Thyroid gland (tissue), 4 donors: ENCODE measurements around the gene XRCC3. TPM values are rescaled to one million over a fixed set of nuclear protein-coding genes. Genes with fewer than 3 reads are reported as not detected.

Experiments
- DNase-seq, 2 donors: peaks; one replicate each; pipeline ENCODE4 v3.0.0-alpha.2; 2019
- H3K27ac ChIP-seq, 3 donors: fragments of 200-600 bp; sonication (generic); 1 replicate in 2 of 3; 2 replicates in 1 of 3; pipeline ENCODE4 v1.5.1; 2016 to 2019; ENCODE audit warnings: mild to moderate bottlenecking in 1 of 3, moderate library complexity in 1 of 3
- H3K27me3 ChIP-seq: fragments of 200-600 bp; sonication (generic); one replicate; pipeline ENCODE4 v1.5.1; 2019
- H3K36me3 ChIP-seq, 2 donors: fragments of 200-600 bp; sonication (generic); one replicate each; pipeline ENCODE4 v1.5.1; 2016 to 2019
- H3K4me1 ChIP-seq, 2 donors: fragments of 200-600 bp; sonication (generic); one replicate each; pipeline ENCODE4 v1.5.1; 2017 to 2019
- H3K4me3 ChIP-seq, 3 donors: fragments of 200-600 bp; sonication (generic); replicated peaks in 1 of 3; 1 replicate in 2 of 3; 2 replicates in 1 of 3; pipeline ENCODE4 v1.5.1; 2016; ENCODE audit warnings: mild to moderate bottlenecking in 1 of 3
- H3K9me3 ChIP-seq: fragments of 200-600 bp; sonication (generic); one replicate; pipeline ENCODE4 v1.5.1; 2017
- POLR2A ChIP-seq, 2 donors: fragments of 450-650 bp; IDR thresholded peaks; one replicate each; pipeline ENCODE4 v1.6.1; 2017; ENCODE audit warnings: antibody characterized with exemption in 2 of 2, mild to moderate bottlenecking in 2 of 2, moderate library complexity in 1 of 2
- WGBS, 2 donors: methylation state at CpG; one replicate each; pipeline ENCODE4 v1.1.5; 2017; 5-methylcytosine and 5-hydroxymethylcytosine counted together
- intact Hi-C: fragments of 100-400 bp; cut with DNase I; formaldehyde crosslinking; loops from one replicate; pipeline ENCODE4 v1.15.1; 2023
- total RNA-seq, 4 donors: library from RNA; depleted of rRNA; stranded (reverse); fragments of >200 nt; gene quantifications; one replicate each; pipeline ENCODE4 v1.2.3, GENCODE V29; 2016
- TF ChIP-seq, protein P1 (sequence below), 6 experiments: fragments of 200-600 bp in 3 of 6; fragments of 450-650 bp in 3 of 6; sonication (generic) in 3 of 6; IDR thresholded peaks; one replicate each; pipeline ENCODE4 v1.5.1; 2016 to 2019; ENCODE audit warnings: antibody characterized with exemption in 6 of 6, mild to moderate bottlenecking in 2 of 6, inconsistent platforms in 1 of 6, moderate library complexity in 1 of 6

XRCC3 gene
- total RNA-seq, 4 donors from 2014 or later = 3.3 to 15.7 (median 7.9) TPM

DNA sequence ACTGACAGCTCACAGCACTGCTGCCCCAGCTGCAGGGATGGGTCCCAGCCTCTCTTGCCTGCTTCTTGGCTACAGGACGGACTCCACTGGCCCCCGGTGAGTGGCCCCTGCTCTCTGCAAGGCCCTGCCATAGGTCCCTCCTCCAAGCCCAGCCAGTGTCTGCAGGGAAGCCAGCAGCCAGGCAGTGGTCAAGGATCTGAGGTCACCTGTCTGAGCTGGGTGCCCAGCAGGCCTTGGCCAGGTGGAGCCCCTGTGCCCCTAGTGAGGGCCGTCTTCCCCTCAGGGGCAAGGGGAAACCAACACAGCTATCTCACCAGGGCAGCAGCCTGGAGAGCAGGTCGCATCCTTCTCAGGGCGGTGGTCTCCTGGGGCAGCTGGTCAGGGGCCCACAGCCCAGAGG, 13.2 kb downstream of the XRCC3 start:
- WGBS, 2 donors = 94 to 96% methylated on average over 4 to 5 of the region's 5 CpGs
- H3K27ac ChIP-seq = no peak overlapping the region
- TF ChIP-seq, protein P1, sequence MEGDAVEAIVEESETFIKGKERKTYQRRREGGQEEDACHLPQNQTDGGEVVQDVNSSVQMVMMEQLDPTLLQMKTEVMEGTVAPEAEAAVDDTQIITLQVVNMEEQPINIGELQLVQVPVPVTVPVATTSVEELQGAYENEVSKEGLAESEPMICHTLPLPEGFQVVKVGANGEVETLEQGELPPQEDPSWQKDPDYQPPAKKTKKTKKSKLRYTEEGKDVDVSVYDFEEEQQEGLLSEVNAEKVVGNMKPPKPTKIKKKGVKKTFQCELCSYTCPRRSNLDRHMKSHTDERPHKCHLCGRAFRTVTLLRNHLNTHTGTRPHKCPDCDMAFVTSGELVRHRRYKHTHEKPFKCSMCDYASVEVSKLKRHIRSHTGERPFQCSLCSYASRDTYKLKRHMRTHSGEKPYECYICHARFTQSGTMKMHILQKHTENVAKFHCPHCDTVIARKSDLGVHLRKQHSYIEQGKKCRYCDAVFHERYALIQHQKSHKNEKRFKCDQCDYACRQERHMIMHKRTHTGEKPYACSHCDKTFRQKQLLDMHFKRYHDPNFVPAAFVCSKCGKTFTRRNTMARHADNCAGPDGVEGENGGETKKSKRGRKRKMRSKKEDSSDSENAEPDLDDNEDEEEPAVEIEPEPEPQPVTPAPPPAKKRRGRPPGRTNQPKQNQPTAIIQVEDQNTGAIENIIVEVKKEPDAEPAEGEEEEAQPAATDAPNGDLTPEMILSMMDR (IDR thresholded peaks at IDR 0.05) = no peak
- no peak for TF ChIP-seq POLR2A (IDR thresholded peaks at IDR 0.05)
- no peak overlapping the region for H3K4me3 ChIP-seq
- H3K4me1 ChIP-seq = peaks cover 0 to 11% of the 10 kb centered on the region in 2 donors
- H3K9me3 ChIP-seq = no peaks in the 10 kb centered on the region
- no peaks in the 10 kb centered on the region for H3K27me3 ChIP-seq
- intact Hi-C loops = no loop called here
- DNase-seq = no peak
- H3K36me3 ChIP-seq = peaks cover 38 to 52% of the 10 kb centered on the region in 2 donors

DNA sequence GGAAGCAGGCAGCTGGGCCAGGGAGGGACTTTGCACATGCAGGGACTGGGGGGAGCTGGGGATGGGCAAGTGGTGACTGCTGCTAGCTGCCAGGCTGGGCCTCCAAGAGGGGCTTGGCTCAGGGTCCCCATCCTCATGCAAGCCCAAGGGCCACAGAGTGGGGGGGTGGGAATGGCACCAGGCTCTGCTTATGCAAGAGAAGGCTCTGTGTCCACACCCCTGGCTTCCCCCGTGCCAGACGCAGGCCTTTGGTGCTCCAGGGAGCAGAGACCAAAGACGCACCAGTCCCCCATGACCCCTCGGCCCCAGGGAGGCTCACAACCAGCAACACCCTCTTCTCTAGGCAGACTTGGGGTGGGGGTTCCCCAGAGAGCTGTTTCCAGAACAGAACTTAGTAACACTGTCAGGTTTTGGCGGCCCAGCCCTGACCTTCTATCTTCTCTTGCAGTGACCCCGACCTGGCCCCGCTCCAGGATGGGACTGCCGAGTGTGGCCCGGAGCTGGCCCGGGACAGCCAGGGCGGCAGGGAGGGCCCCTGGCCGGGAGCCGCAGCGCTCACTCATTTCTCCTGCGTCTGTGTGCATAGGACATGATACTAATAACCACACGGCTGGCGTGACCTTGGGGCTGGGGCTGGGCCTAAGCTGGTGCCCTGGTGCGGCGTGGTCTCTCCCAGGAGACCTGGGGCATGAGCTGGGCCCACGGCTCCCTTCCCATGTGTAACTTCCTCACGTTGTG, 14.3 kb downstream of the XRCC3 start:
- no peak overlapping the region for H3K27ac ChIP-seq
- no peaks in the 10 kb centered on the region for H3K27me3 ChIP-seq
- no peaks in the 10 kb centered on the region for H3K9me3 ChIP-seq
- intact Hi-C loops = no loop called here
- peaks cover 0 to 19% of the 10 kb centered on the region in 2 donors for H3K4me1 ChIP-seq
- no peak overlapping the region for H3K4me3 ChIP-seq
- TF ChIP-seq, protein P1 (IDR thresholded peaks at IDR 0.05) = no peak
- TF ChIP-seq POLR2A (IDR thresholded peaks at IDR 0.05) = no peak
- 83% methylated on average over 19 to 20 of the region's 21 CpGs for WGBS, 2 donors
- peaks cover 38 to 52% of the 10 kb centered on the region in 2 donors for H3K36me3 ChIP-seq
- DNase-seq = no peak

DNA sequence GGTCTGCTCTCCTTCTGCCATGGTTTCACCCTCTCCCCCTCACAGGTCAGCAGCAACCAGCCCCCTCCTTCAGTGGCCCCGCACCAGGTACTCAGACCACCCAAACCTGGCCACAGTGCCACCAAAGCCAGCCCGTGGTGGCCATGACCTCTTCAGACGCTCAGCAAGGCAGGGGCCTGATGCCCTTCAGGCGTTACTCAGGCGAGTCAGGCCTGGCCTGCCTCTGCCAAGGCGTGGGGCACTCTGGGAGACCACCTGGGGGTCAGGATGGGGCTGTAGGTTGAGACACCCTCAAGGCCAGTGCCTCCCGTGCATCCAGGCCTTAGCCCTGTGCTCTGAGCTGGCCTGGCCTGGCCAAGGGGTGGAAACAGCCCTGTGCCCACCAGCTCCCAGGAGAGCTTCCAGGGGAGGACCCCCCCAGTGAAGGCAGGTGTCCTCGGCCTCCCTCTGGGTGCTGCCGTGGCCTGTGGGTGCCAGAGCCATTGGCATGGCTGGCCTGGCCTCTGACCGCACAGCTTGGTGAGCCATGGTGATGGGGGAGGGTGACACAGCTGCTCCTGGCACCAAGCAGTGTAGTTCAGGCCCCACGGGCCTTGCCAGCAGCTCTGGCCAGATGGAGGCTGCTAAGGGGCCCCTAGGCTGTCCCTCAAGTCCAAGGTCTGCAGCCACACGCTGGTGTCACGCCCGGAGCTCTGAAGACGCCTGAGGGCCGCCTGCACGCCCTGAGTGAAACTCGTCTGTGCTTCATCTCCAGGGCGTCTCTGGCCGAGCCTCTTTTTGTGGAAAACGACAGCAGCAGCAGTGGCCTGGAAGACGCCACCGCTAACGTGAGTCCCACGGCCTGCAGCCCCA, 15.1 kb downstream of the XRCC3 start:
- Histone ChIP-seq H3K36me3 (peaks cover 38 to 52% of the 10 kb centered on the region in 2 donors), H3K4me3 (no peak overlapping the region), H3K27ac (peak overlapping the region in 1 of 3 donors; percentile 28), H3K27me3 (no peaks in the 10 kb centered on the region), H3K4me1 (peaks cover 0 to 19% of the 10 kb centered on the region in 2 donors), H3K9me3 (no peaks in the 10 kb centered on the region)
- intact Hi-C loops = no loop called here
- 86 to 90% methylated on average over 17 of the region's 25 CpGs for WGBS, 2 donors
- no peak for DNase-seq
- TF ChIP-seq, protein P1 (IDR thresholded peaks at IDR 0.05) = no peak
- no peak for TF ChIP-seq POLR2A (IDR thresholded peaks at IDR 0.05)

DNA sequence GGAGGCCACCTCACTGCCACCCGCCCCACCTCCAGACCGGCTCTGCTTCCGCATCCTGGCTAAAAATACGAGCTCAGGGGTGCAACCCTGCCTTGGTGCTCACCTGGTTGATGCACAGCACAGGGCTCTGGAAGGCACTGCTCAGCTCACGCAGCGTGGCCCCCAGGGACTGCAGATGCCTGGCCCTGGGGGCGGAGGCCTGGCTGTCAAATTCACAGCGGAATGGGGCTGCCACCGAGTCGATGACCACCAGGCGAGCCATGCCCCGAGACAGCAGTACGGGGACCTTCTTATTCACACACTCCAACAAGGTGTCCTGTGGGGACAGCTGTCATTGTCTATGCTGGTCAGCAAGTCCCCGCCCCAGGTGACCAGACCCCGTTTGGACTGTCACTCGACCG, 16.0 kb downstream of the XRCC3 start:
- intact Hi-C loops = no loop called here
- Histone ChIP-seq H3K9me3 (no peaks in the 10 kb centered on the region), H3K27me3 (no peaks in the 10 kb centered on the region), H3K36me3 (peaks cover 42 to 59% of the 10 kb centered on the region in 2 donors), H3K4me1 (peaks cover 0 to 19% of the 10 kb centered on the region in 2 donors), H3K27ac (no peak overlapping the region), H3K4me3 (no peak overlapping the region)
- WGBS, 2 donors = 94 to 95% methylated on average over 11 to 12 of the region's 17 CpGs
- DNase-seq = no peak
- TF ChIP-seq, protein P1 (IDR thresholded peaks at IDR 0.05) = no peak
- no peak for TF ChIP-seq POLR2A (IDR thresholded peaks at IDR 0.05)
